H1 (cell line): ENCODE data around the gene VWA3B. TPM values are rescaled to one million over a fixed set of nuclear protein-coding genes. Genes with fewer than 3 reads are reported as not detected.

Experiments used
- CTCF ChIA-PET: fragments of 300-600 bp; sonication (Branson Sonifier 250); formaldehyde crosslinking; loops from one replicate; lab custom pipeline; 2021; ENCODE audit not compliant: partially characterized antibody; lab: Charles Lee
- POLR2A ChIA-PET: fragments of 300-600 bp; sonication (Branson Sonifier 250); formaldehyde crosslinking; loops from one replicate; lab custom pipeline; 2021; ENCODE audit warnings: inconsistent platforms; ENCODE audit not compliant: partially characterized antibody; lab: Charles Lee
- DNase-seq, 2 experiments: peaks; one replicate each; pipeline versions ENCODE4 v3.0.0 to v3.0.0-alpha.2; 2010 to 2022; ENCODE audit warnings: low spot score in 2 of 2, low read depth in 1 of 2, mixed read lengths in 1 of 2
- FAIRE-seq: peaks from 2 replicates; lab custom pipeline; 2011; peaks lifted over from hg19 to GRCh38; lab: Jason Lieb, UNC
- H2AFZ ChIP-seq: 2 replicates; pipeline ENCODE4 v1.8.1; 2012; ENCODE audit warnings: low read length, inconsistent platforms
- H2AK5ac ChIP-seq: 2 replicates; pipeline ENCODE4 v1.6.1; 2013; ENCODE audit warnings: low read depth, low read length
- H2BK120ac ChIP-seq: replicated peaks from 2 replicates; pipeline ENCODE3; 2013; ENCODE audit warnings: low read depth, low read length, inconsistent platforms
- H2BK12ac ChIP-seq: 2 replicates; pipeline ENCODE4 v1.6.1; 2013; ENCODE audit warnings: low read depth, low read length
- H2BK15ac ChIP-seq: 2 replicates; pipeline ENCODE4 v1.6.1; 2013; ENCODE audit warnings: low read length
- H2BK20ac ChIP-seq: 2 replicates; pipeline ENCODE4 v1.6.1; 2013; ENCODE audit warnings: low read length
- H2BK5ac ChIP-seq: 2 replicates; pipeline ENCODE4 v1.6.1; 2013; ENCODE audit warnings: low read depth, low read length
- H3K14ac ChIP-seq: 2 replicates; pipeline ENCODE4 v1.6.1; 2013; ENCODE audit warnings: inconsistent platforms; ENCODE audit not compliant: insufficient read length
- H3K18ac ChIP-seq: 2 replicates; pipeline ENCODE4 v1.6.1; 2013; ENCODE audit warnings: low read length; ENCODE audit errors: extremely low read depth
- H3K23ac ChIP-seq: 2 replicates; pipeline ENCODE4 v1.6.1; 2013; ENCODE audit warnings: inconsistent platforms; ENCODE audit not compliant: insufficient read length
- H3K23me2 ChIP-seq: 2 replicates; pipeline ENCODE4 v1.6.1; 2013; ENCODE audit warnings: low read depth, low read length
- H3K27ac ChIP-seq: 2 replicates; pipeline ENCODE4 v1.6.1; 2011; ENCODE audit warnings: low read depth, low read length, inconsistent platforms
- H3K27me3 ChIP-seq, 4 experiments: replicated peaks in 1 of 4; 1 replicate in 1 of 4; 2 replicates in 3 of 4; pipeline versions ENCODE4 v1.6.1 to v1.8.1; 2011 to 2013; ENCODE audit warnings: low read length in 3 of 4, mild to moderate bottlenecking in 3 of 4, inconsistent platforms in 2 of 4, mixed read lengths in 2 of 4, moderate library complexity in 1 of 4; ENCODE audit not compliant: control insufficient read depth in 3 of 4, insufficient read depth in 3 of 4; ENCODE audit errors: extremely low read depth in 1 of 4
- H3K36me3 ChIP-seq, 4 experiments: 2 replicates each; pipeline versions ENCODE4 v1.6.1 to v1.8.1; 2011 to 2013; ENCODE audit warnings: mild to moderate bottlenecking in 4 of 4, low read length in 3 of 4, moderate library complexity in 2 of 4, control low read depth in 1 of 4, inconsistent platforms in 1 of 4; ENCODE audit not compliant: insufficient read depth in 4 of 4, control insufficient read depth in 2 of 4
- H3K4ac ChIP-seq: replicated peaks from 2 replicates; pipeline ENCODE3; 2013; ENCODE audit warnings: low read length, low read depth, mixed read lengths, inconsistent platforms; ENCODE audit not compliant: insufficient read length
- H3K4me1 ChIP-seq, 4 experiments: replicated peaks in 1 of 4; 1 replicate in 1 of 4; 2 replicates in 3 of 4; pipeline versions ENCODE4 v1.6.1 to v1.8.1; 2011 to 2013; ENCODE audit warnings: low read length in 3 of 4, inconsistent platforms in 2 of 4, mixed read lengths in 1 of 4; ENCODE audit not compliant: insufficient read depth in 4 of 4, control insufficient read depth in 3 of 4
- H3K4me2 ChIP-seq, 2 experiments: 2 replicates each; pipeline versions ENCODE4 v1.6.1 to v1.8.1; 2011 to 2013; ENCODE audit warnings: low read depth in 2 of 2, low read length in 2 of 2, control low read depth in 1 of 2, inconsistent platforms in 1 of 2, mild to moderate bottlenecking in 1 of 2; ENCODE audit not compliant: insufficient read depth in 1 of 2
- H3K4me3 ChIP-seq, 4 experiments: fragments of 200-600, 300-600 bp in 1 of 4; sonication (generic), shearing (Covaris generic), sonication (Bioruptor Twin) in 1 of 4; 2 replicates each; pipeline versions ENCODE4 v1.5.1 to v1.8.1; 2011 to 2016; ENCODE audit warnings: low read length in 4 of 4, low read depth in 3 of 4, control low read depth in 2 of 4, inconsistent platforms in 2 of 4, mild to moderate bottlenecking in 2 of 4, mixed read lengths in 1 of 4, moderate library complexity in 1 of 4; ENCODE audit not compliant: insufficient read depth in 2 of 4; ENCODE audit errors: extremely low read depth in 1 of 4
- H3K56ac ChIP-seq: replicated peaks from 2 replicates; pipeline ENCODE3; 2013; ENCODE audit warnings: low read depth, mild to moderate bottlenecking, mixed read lengths, low read length, inconsistent platforms; ENCODE audit not compliant: insufficient read length
- H3K79me1 ChIP-seq: 2 replicates; pipeline ENCODE4 v1.6.1; 2013; ENCODE audit warnings: low read depth, low read length, control low read depth
- H3K79me2 ChIP-seq, 2 experiments: 2 replicates each; pipeline versions ENCODE4 v1.6.1 to v1.8.1; 2012 to 2013; ENCODE audit warnings: low read length in 2 of 2, mild to moderate bottlenecking in 2 of 2, inconsistent platforms in 1 of 2; ENCODE audit not compliant: insufficient read depth in 2 of 2, control insufficient read depth in 1 of 2
- H3K9ac ChIP-seq, 4 experiments: replicated peaks in 1 of 4; 1 replicate in 1 of 4; 2 replicates in 3 of 4; pipeline versions ENCODE4 v1.6.1 to v1.8.1; 2011 to 2013; ENCODE audit warnings: low read depth in 3 of 4, low read length in 3 of 4, control low read depth in 2 of 4, mild to moderate bottlenecking in 2 of 4, moderate library complexity in 2 of 4, inconsistent platforms in 1 of 4; ENCODE audit errors: extremely low read depth in 1 of 4
- H3K9me3 ChIP-seq, 2 experiments: 2 replicates each; pipeline versions ENCODE4 v1.6.1 to v1.8.1; 2012 to 2013; ENCODE audit warnings: mild to moderate bottlenecking in 2 of 2, moderate library complexity in 2 of 2, control low read depth in 1 of 2, inconsistent platforms in 1 of 2, low read depth in 1 of 2, low read length in 1 of 2, mixed read lengths in 1 of 2; ENCODE audit not compliant: insufficient read depth in 2 of 2
- H4K20me1 ChIP-seq, 2 experiments: replicated peaks in 1 of 2; 2 replicates each; pipeline versions ENCODE3 to v1.8.1; 2011 to 2013; ENCODE audit warnings: inconsistent platforms in 2 of 2, low read length in 2 of 2, mild to moderate bottlenecking in 1 of 2; ENCODE audit not compliant: insufficient read depth in 2 of 2, control insufficient read depth in 1 of 2
- H4K5ac ChIP-seq: 2 replicates; pipeline ENCODE4 v1.6.1; 2013; ENCODE audit warnings: low read length, low read depth, mixed read lengths, inconsistent platforms; ENCODE audit not compliant: insufficient read length
- H4K8ac ChIP-seq: 2 replicates; pipeline ENCODE4 v1.8.0; 2013; ENCODE audit warnings: mild to moderate bottlenecking, moderate library complexity, low read length, inconsistent platforms; ENCODE audit not compliant: insufficient read depth; ENCODE audit errors: extremely low read depth
- H4K91ac ChIP-seq: replicated peaks from 2 replicates; pipeline ENCODE3; 2013; ENCODE audit warnings: low read length, mixed read lengths, inconsistent platforms; ENCODE audit not compliant: insufficient read length
- JUND ChIP-seq: IDR thresholded peaks from 2 replicates; pipeline ENCODE4 v1.6.1; 2011; ENCODE audit warnings: mild to moderate bottlenecking, improper control_type of control experiment, low read length
- RAD21 ChIP-seq, 2 experiments: IDR thresholded peaks in 1 of 2; conservative IDR thresholded peaks in 1 of 2; 2 replicates each; pipeline ENCODE4 v1.6.1; 2011; ENCODE audit warnings: low read depth in 2 of 2, low read length in 2 of 2, improper control_type of control experiment in 1 of 2, inconsistent platforms in 1 of 2, mild to moderate bottlenecking in 1 of 2, moderate library complexity in 1 of 2
- RFX5 ChIP-seq: IDR thresholded peaks from 2 replicates; pipeline ENCODE4 v1.6.1; 2011; ENCODE audit warnings: low read depth, low read length, improper control_type of control experiment, borderline replicate concordance
- RNF2 ChIP-seq: fragments of 200-900, 300-1000 bp; sonication (generic); IDR thresholded peaks from 2 replicates; pipeline ENCODE4 v1.7.1; 2016; ENCODE audit warnings: borderline replicate concordance, low read depth, mild to moderate bottlenecking, antibody characterized with exemption, low read length; ENCODE audit not compliant: poor library complexity, severe bottlenecking; ENCODE audit errors: missing control alignments
- WGBS, 2 experiments: shearing (Covaris generic) in 1 of 2; methylation state at CpG; one replicate each; pipeline versions ENCODE4 v1.1.6 to v1.1.7; 2013 to 2015; ENCODE audit warnings: low lambda C conversion rate in 2 of 2, mixed read lengths in 2 of 2, inconsistent platforms in 1 of 2, low coverage in 1 of 2, missing lambda C conversion rate in 1 of 2; ENCODE audit not compliant: insufficient replicate concordance in 2 of 2, insufficient coverage in 1 of 2, insufficient read length in 1 of 2; ENCODE audit errors: extremely low coverage in 1 of 2, missing lambda C conversion rate in 1 of 2; 5-methylcytosine and 5-hydroxymethylcytosine counted together
- polyA plus RNA-seq, 7 experiments: library from polyadenylated mRNA; depleted of rRNA in 3 of 7; stranded (reverse) in 5 of 7; unstranded in 2 of 7; fragments of >200 nt in 5 of 7; fragments of 200-250 nt in 2 of 7; gene quantifications; 1 replicate in 5 of 7; 2 replicates in 1 of 7; 4 replicates in 1 of 7; pipeline versions ENCODE4 v1.2.1 to v1.2.3, GENCODE V29; 2011 to 2013; ENCODE audit warnings: missing spikeins in 2 of 7, mixed read lengths in 2 of 7
- total RNA-seq: library from RNA; stranded (reverse); fragmentation: NEBNext Ultra II Directional; extraction: Animal tissue kit (Norgen Biotek cat#: 25700); gene quantifications from 2 replicates; pipeline ENCODE4 v1.2.1, GENCODE V29; 2021
- TF ChIP-seq, protein P1 (sequence below), 3 experiments: IDR thresholded peaks; 1 replicate in 2 of 3; 2 replicates in 1 of 3; pipeline versions ENCODE4 v1.5.1 to v1.6.1; 2011; ENCODE audit warnings: low read length in 3 of 3, mild to moderate bottlenecking in 3 of 3, inconsistent platforms in 2 of 3, low read depth in 1 of 3, moderate library complexity in 1 of 3; ENCODE audit not compliant: insufficient read depth in 1 of 3; ENCODE audit errors: control extremely low read depth in 1 of 3

VWA3B gene
- total and polyA plus RNA-seq, 2 of the 8 experiments (the other 6 are each of a cell fraction or from before 2014, with no cell fraction given) = not detected

DNA sequence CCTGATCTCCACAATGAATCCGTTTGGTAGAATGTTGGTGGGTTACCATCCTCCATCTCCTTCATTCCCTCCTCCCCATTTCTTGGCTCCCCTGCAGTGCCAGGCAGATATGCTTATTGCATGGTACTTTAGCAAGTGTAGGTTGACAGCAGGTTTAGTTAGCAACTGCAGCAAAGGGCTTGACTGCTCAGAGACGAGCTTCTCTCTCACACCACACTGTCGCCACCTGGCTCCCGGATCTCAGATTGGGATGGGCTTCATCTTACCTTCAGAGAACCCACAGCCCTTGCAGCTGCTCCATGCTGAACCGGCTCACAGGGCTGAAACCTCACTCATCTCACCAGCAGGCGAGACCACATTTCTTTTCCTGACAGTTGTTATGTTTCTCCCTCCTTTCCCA is 88.8 kb downstream of the VWA3B start:
- Histone ChIP-seq H3K79me2 (no peaks in the 10 kb centered on the region), H2AK5ac (no peak overlapping the region), H4K20me1 (no peaks in the 10 kb centered on the region), H3K4ac (no peak overlapping the region), H3K27ac (no peak overlapping the region), H2AFZ (0 out of 2 replicates have a peak overlapping the region, but pooled peaks have one; percentile 38), H3K14ac (no peak overlapping the region), H3K18ac (no peak overlapping the region), H3K36me3 (no peaks in the 10 kb centered on the region), H3K23ac (no peak overlapping the region), H2BK12ac (peak overlapping the region; percentile 40; the same call in 1 of the 2 replicates), H4K5ac (no peak overlapping the region), H4K91ac (no peak overlapping the region), H3K9ac (no peak overlapping the region), H4K8ac (no peak overlapping the region), H3K56ac (no peak overlapping the region), H3K27me3 (no peaks in the 10 kb centered on the region; a peak in 1 of 7 replicates), H3K4me2 (no peak overlapping the region), H3K4me1 (no peaks in the 10 kb centered on the region)
- FAIRE-seq (no peak), DNase-seq (peak in 1 of 2 experiments; percentile 36)
- POLR2A ChIA-PET = no interaction called here
- WGBS, 2 experiments = 77% methylated on average over 6 of the region's 6 CpGs; no CpG with 5 or more reads in 1 of the 2 experiments
- TF ChIP-seq RFX5 = no peak
- TF ChIP-seq, protein P1, sequence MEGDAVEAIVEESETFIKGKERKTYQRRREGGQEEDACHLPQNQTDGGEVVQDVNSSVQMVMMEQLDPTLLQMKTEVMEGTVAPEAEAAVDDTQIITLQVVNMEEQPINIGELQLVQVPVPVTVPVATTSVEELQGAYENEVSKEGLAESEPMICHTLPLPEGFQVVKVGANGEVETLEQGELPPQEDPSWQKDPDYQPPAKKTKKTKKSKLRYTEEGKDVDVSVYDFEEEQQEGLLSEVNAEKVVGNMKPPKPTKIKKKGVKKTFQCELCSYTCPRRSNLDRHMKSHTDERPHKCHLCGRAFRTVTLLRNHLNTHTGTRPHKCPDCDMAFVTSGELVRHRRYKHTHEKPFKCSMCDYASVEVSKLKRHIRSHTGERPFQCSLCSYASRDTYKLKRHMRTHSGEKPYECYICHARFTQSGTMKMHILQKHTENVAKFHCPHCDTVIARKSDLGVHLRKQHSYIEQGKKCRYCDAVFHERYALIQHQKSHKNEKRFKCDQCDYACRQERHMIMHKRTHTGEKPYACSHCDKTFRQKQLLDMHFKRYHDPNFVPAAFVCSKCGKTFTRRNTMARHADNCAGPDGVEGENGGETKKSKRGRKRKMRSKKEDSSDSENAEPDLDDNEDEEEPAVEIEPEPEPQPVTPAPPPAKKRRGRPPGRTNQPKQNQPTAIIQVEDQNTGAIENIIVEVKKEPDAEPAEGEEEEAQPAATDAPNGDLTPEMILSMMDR (IDR thresholded peaks at IDR 0.05; ENCODE audit: control extremely low read depth in 1 of 3, insufficient read depth in 1 of 3, low read depth in 1 of 3, low read length in 3 of 3) = peak; percentile 45 to 50 (median 46)
- no peak for TF ChIP-seq JUND
- TF ChIP-seq RAD21 (IDR thresholded peaks at IDR 0.05 in 1 of 2, conservative IDR thresholded peaks at IDR 0.05 in 1 of 2; ENCODE audit: low read depth in 2 of 2, low read length in 2 of 2) = peak; percentile 60 to 69
- no peak for TF ChIP-seq RNF2
- TF ChIP-seq, all 59 proteins: peak for 2
- Histone ChIP-seq H3K23me2 (no peaks in the 10 kb centered on the region; the same call in 1 of the 2 replicates), H3K79me1 (no peaks in the 10 kb centered on the region), H3K9me3 (no peaks in the 10 kb centered on the region), H3K4me3 (no peak overlapping the region), H2BK120ac (no peak overlapping the region), H2BK5ac (no peak overlapping the region), H2BK20ac (no peak overlapping the region), H2BK15ac (no peak overlapping the region; the same call in 1 of the 2 replicates)
- CTCF ChIA-PET = interaction anchor here (0.7 to 2.0 kb wide), 7 partner anchors 11 to 402 kb away, joined by 3 to 8 read pairs (median 4); no protein-coding TSS in a partner anchor
